IPS-NIHi7 (cell line): ENCODE results near the gene CCDC117.
"Not testable (repeated sequence)": the region's sequence is repeated elsewhere in the genome, so short reads cannot be mapped to it uniquely, and the experiment has no call there.

Experiments
- DNase-seq: peaks from one replicate; pipeline ENCODE4 v3.0.0; 2012; ENCODE audit warnings: mixed read lengths; ENCODE audit errors: extremely low spot score

CCDC117 gene

GRCh38 chr22:28801845-28802594 is 29.5 kb downstream of the CCDC117 start:
- DNase-seq = no peak

- no peak for DNase-seq
Measured at GRCh38 chr22:28802595-28803123, 30.2 kb downstream of the CCDC117 start.

- not testable (repeated sequence) for DNase-seq
Measured at GRCh38 chr22:28805426-28805825, 32.9 kb downstream of the CCDC117 start.

GRCh38 chr22:28808716-28809355 is 36.3 kb downstream of the CCDC117 start:
- DNase-seq = no peak

- no peak for DNase-seq
Measured at GRCh38 chr22:28810821-28811491, 38.5 kb downstream of the CCDC117 start.

- no peak for DNase-seq
Measured at GRCh38 chr22:28812516-28812915, 40.0 kb downstream of the CCDC117 start.

- no peak for DNase-seq
Measured at GRCh38 chr22:28813772-28814518, 41.5 kb downstream of the CCDC117 start.

- DNase-seq = no peak
Measured at GRCh38 chr22:28815111-28815510, 42.6 kb downstream of the CCDC117 start.

- no peak for DNase-seq
Measured at GRCh38 chr22:28815729-28816128, 43.2 kb downstream of the CCDC117 start.

- no peak for DNase-seq
Measured at GRCh38 chr22:28817064-28817463, 44.6 kb downstream of the CCDC117 start.

GRCh38 chr22:28817919-28818859 is 45.7 kb downstream of the CCDC117 start:
- no peak for DNase-seq

- no peak for DNase-seq
Measured at GRCh38 chr22:28819253-28820096, 47.0 kb downstream of the CCDC117 start.

GRCh38 chr22:28820885-28821284 is 48.4 kb downstream of the CCDC117 start:
- DNase-seq = no peak

- DNase-seq = no peak
Measured at GRCh38 chr22:28821452-28821851, 49.0 kb downstream of the CCDC117 start.

GRCh38 chr22:28822930-28823551 is 50.5 kb downstream of the CCDC117 start:
- no peak for DNase-seq

- DNase-seq = not testable (repeated sequence)
Measured at GRCh38 chr22:28824455-28824854, 52.0 kb downstream of the CCDC117 start.

- DNase-seq = not testable (repeated sequence)
Measured at GRCh38 chr22:28826430-28826829, 53.9 kb downstream of the CCDC117 start.

GRCh38 chr22:28826921-28827320 is 54.4 kb downstream of the CCDC117 start:
- no peak for DNase-seq
